Uterus (tissue), 2 donors: ENCODE data around the gene SALL3.

ENCODE experiments used
- POLR2A ChIP-seq, 2 donors: fragments of 450-650 bp; IDR thresholded peaks; one replicate each; pipeline ENCODE4 v1.6.1; 2016; ENCODE audit warnings: antibody characterized with exemption in 2 of 2, mild to moderate bottlenecking in 1 of 2, moderate library complexity in 1 of 2
- TF ChIP-seq, protein P1 (sequence below), 4 experiments: fragments of 200-600 bp in 2 of 4; fragments of 450-650 bp in 2 of 4; sonication (generic) in 2 of 4; IDR thresholded peaks; one replicate each; pipeline ENCODE4 v1.5.1; 2016 to 2019; ENCODE audit warnings: antibody characterized with exemption in 4 of 4, mild to moderate bottlenecking in 2 of 4, moderate library complexity in 1 of 4

GRCh38 chr18:78975699-78976335, 3.8 kb upstream of the SALL3 start:
- TF ChIP-seq POLR2A (IDR thresholded peaks at IDR 0.05) = no peak
- TF ChIP-seq, protein P1, sequence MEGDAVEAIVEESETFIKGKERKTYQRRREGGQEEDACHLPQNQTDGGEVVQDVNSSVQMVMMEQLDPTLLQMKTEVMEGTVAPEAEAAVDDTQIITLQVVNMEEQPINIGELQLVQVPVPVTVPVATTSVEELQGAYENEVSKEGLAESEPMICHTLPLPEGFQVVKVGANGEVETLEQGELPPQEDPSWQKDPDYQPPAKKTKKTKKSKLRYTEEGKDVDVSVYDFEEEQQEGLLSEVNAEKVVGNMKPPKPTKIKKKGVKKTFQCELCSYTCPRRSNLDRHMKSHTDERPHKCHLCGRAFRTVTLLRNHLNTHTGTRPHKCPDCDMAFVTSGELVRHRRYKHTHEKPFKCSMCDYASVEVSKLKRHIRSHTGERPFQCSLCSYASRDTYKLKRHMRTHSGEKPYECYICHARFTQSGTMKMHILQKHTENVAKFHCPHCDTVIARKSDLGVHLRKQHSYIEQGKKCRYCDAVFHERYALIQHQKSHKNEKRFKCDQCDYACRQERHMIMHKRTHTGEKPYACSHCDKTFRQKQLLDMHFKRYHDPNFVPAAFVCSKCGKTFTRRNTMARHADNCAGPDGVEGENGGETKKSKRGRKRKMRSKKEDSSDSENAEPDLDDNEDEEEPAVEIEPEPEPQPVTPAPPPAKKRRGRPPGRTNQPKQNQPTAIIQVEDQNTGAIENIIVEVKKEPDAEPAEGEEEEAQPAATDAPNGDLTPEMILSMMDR (IDR thresholded peaks at IDR 0.05) = no peak
